SK-N-SH (cell line): ENCODE measurements around the gene CDH18. TPM values are rescaled to one million over a fixed set of nuclear protein-coding genes. Genes with fewer than 3 reads are reported as not detected.

Experiments
- CTCF ChIA-PET: fragments of 300-600, 350-600 bp; formaldehyde crosslinking; extraction: SDS; loops from one replicate; lab custom pipeline; 2021; lab: Yijun Ruan, JAX
- POLR2A ChIA-PET: fragments of 350-600 bp; sonication (Branson Sonifier 250); formaldehyde crosslinking; extraction: SDS; loops from one replicate; lab custom pipeline; 2020; ENCODE audit warnings: antibody characterized with exemption, inconsistent platforms; lab: Yijun Ruan, JAX
- DNase-seq: peaks from one replicate; pipeline ENCODE4 v3.0.0; 2012
- H2AFZ ChIP-seq: fragments of 200-600 bp; sonication (generic); 2 replicates; pipeline ENCODE4 v1.8.1; 2016; ENCODE audit warnings: antibody characterized with exemption, mild to moderate bottlenecking, low read depth
- H3F3A ChIP-seq: fragments of 200-600 bp; sonication (generic); replicated peaks from 2 replicates; pipeline ENCODE3; 2016; ENCODE audit warnings: antibody characterized with exemption, mild to moderate bottlenecking; ENCODE audit not compliant: insufficient read depth
- H3K27ac ChIP-seq, 2 experiments: fragments of 200-500 bp in 1 of 2; fragments of 200-600 bp in 1 of 2; sonication (Bioruptor generic) in 1 of 2; sonication (generic), shearing (Covaris generic) in 1 of 2; 2 replicates each; pipeline versions ENCODE4 v1.5.1 to v1.6.1; 2014 to 2016; ENCODE audit warnings: low read depth in 2 of 2, inconsistent platforms in 1 of 2, low read length in 1 of 2, mild to moderate bottlenecking in 1 of 2, mixed read lengths in 1 of 2
- H3K27me3 ChIP-seq: fragments of 200-600 bp; sonication (generic), shearing (Covaris generic); 2 replicates; pipeline ENCODE4 v1.6.1; 2016; ENCODE audit warnings: mixed run types; ENCODE audit not compliant: insufficient read depth
- H3K36me3 ChIP-seq, 2 experiments: fragments of 200-500 bp in 1 of 2; fragments of 200-600 bp in 1 of 2; sonication (Bioruptor generic) in 1 of 2; sonication (generic) in 1 of 2; replicated peaks in 1 of 2; 2 replicates each; pipeline versions ENCODE3 to v1.5.1; 2014 to 2016; ENCODE audit warnings: low read length in 1 of 2, mild to moderate bottlenecking in 1 of 2; ENCODE audit not compliant: insufficient read depth in 2 of 2, control insufficient read depth in 1 of 2
- H3K4me1 ChIP-seq, 2 experiments: fragments of 200-500 bp in 1 of 2; fragments of 200-600 bp in 1 of 2; sonication (Bioruptor generic) in 1 of 2; sonication (generic), shearing (Covaris generic) in 1 of 2; 2 replicates each; pipeline versions ENCODE4 v1.5.1 to v1.6.1; 2014 to 2016; ENCODE audit warnings: low read depth in 1 of 2, low read length in 1 of 2, mixed run types in 1 of 2; ENCODE audit not compliant: insufficient read depth in 2 of 2, control insufficient read depth in 1 of 2
- H3K4me2 ChIP-seq: fragments of 200-600 bp; sonication (generic), shearing (Covaris generic); 2 replicates; pipeline ENCODE4 v1.6.1; 2017; ENCODE audit warnings: mixed run types
- H3K4me3 ChIP-seq, 2 experiments: fragments of 200-500 bp in 1 of 2; fragments of 200-600 bp in 1 of 2; sonication (Bioruptor generic) in 1 of 2; sonication (generic), shearing (Covaris generic) in 1 of 2; 2 replicates each; pipeline versions ENCODE4 v1.5.1 to v1.8.1; 2014 to 2016; ENCODE audit warnings: low read depth in 2 of 2, inconsistent platforms in 1 of 2, low read length in 1 of 2, mild to moderate bottlenecking in 1 of 2, mixed read lengths in 1 of 2, moderate library complexity in 1 of 2
- H3K79me2 ChIP-seq: fragments of 200-600 bp; sonication (generic); 2 replicates; pipeline ENCODE4 v1.8.1; 2017; ENCODE audit warnings: mild to moderate bottlenecking; ENCODE audit not compliant: insufficient read depth
- H3K9ac ChIP-seq: fragments of 200-600 bp; sonication (generic); 2 replicates; pipeline ENCODE4 v1.6.1; 2017; ENCODE audit warnings: mixed run types
- H3K9me2 ChIP-seq: fragments of 200-600 bp; sonication (generic); 2 replicates; pipeline ENCODE4 v1.6.1; 2017; ENCODE audit warnings: mixed run types
- H3K9me3 ChIP-seq: fragments of 200-600 bp; sonication (generic); 2 replicates; pipeline ENCODE4 v1.6.1; 2017; ENCODE audit warnings: mixed run types, mild to moderate bottlenecking, moderate library complexity
- H4K20me1 ChIP-seq: fragments of 200-600 bp; sonication (generic); 2 replicates; pipeline ENCODE4 v1.6.1; 2017; ENCODE audit warnings: mild to moderate bottlenecking, mixed run types; ENCODE audit not compliant: insufficient read depth
- ELF1 ChIP-seq: IDR thresholded peaks from 2 replicates; pipeline ENCODE4 v1.4.0; 2012
- EZH2phosphoT487 ChIP-seq: fragments of 200-600 bp; sonication (generic); IDR thresholded peaks from 2 replicates; pipeline ENCODE4 v1.6.1; 2017; ENCODE audit warnings: low read depth, mixed run types, mild to moderate bottlenecking, antibody characterized with exemption, moderate library complexity, borderline replicate concordance
- FOSL2 ChIP-seq: IDR thresholded peaks from 2 replicates; pipeline ENCODE4 v1.4.0; 2012; ENCODE audit warnings: low read depth, mild to moderate bottlenecking, moderate library complexity, borderline replicate concordance
- FOXM1 ChIP-seq: IDR thresholded peaks from 2 replicates; pipeline ENCODE4 v1.4.0; 2012; ENCODE audit warnings: low read depth, mild to moderate bottlenecking
- GABPA ChIP-seq: IDR thresholded peaks from 2 replicates; pipeline ENCODE4 v1.4.0; 2012; ENCODE audit warnings: low read depth, mild to moderate bottlenecking
- GATA2 ChIP-seq: sonication (generic); formaldehyde crosslinking; IDR thresholded peaks from 2 replicates; pipeline ENCODE4 v1.5.0; 2020; ENCODE audit warnings: mild to moderate bottlenecking, missing genetic modification reagents
- MEF2A ChIP-seq: IDR thresholded peaks from 2 replicates; pipeline ENCODE4 v1.4.0; 2012; ENCODE audit warnings: low read depth, borderline replicate concordance
- MXI1 ChIP-seq: IDR thresholded peaks from 2 replicates; pipeline ENCODE4 v1.6.1; 2012; ENCODE audit warnings: mild to moderate bottlenecking, low read depth, low read length, improper control_type of control experiment
- NFIC ChIP-seq: IDR thresholded peaks from 2 replicates; pipeline ENCODE4 v1.4.0; 2012; ENCODE audit warnings: borderline replicate concordance
- POLR2AphosphoS5 ChIP-seq: IDR thresholded peaks from 2 replicates; pipeline ENCODE4 v1.6.1; 2012; ENCODE audit warnings: low read depth, low read length
- RAD21 ChIP-seq: IDR thresholded peaks from 2 replicates; pipeline ENCODE4 v1.6.1; 2012; ENCODE audit warnings: mild to moderate bottlenecking, low read length
- RCOR1 ChIP-seq: fragments of 150-350 bp; IDR thresholded peaks from 2 replicates; pipeline ENCODE4 v1.6.1; 2017; ENCODE audit warnings: antibody characterized with exemption, low read length
- SMC3 ChIP-seq: IDR thresholded peaks from 2 replicates; pipeline ENCODE4 v1.6.1; 2012; ENCODE audit warnings: low read depth, low read length, improper control_type of control experiment
- TCF12 ChIP-seq: IDR thresholded peaks from 2 replicates; pipeline ENCODE4 v1.4.0; 2012
- TEAD4 ChIP-seq: IDR thresholded peaks from 2 replicates; pipeline ENCODE4 v1.4.0; 2012; ENCODE audit warnings: mild to moderate bottlenecking, borderline replicate concordance; ENCODE audit not compliant: insufficient read depth
- YY1 ChIP-seq: IDR thresholded peaks from 2 replicates; pipeline ENCODE4 v1.4.0; 2012; ENCODE audit warnings: low read depth, mild to moderate bottlenecking
- ZBTB33 ChIP-seq: IDR thresholded peaks from 2 replicates; pipeline ENCODE4 v1.4.0; 2012; ENCODE audit warnings: low read depth, borderline replicate concordance
- WGBS: methylation state at CpG from one replicate; pipeline ENCODE4 v1.1.6; 2017; ENCODE audit warnings: low lambda C conversion rate; 5-methylcytosine and 5-hydroxymethylcytosine counted together
- polyA plus RNA-seq, 3 experiments: library from polyadenylated mRNA; depleted of rRNA; stranded (reverse); fragments of >200 nt; gene quantifications; 2 replicates each; pipeline ENCODE4 v1.2.3, GENCODE V29; 2012
- TF ChIP-seq, protein P1 (sequence below): IDR thresholded peaks from 2 replicates; pipeline ENCODE4 v1.4.0; 2012; ENCODE audit warnings: low read depth, borderline replicate concordance
- TF ChIP-seq, protein P2 (sequence below): fragments of 150-350 bp; IDR thresholded peaks from 2 replicates; pipeline ENCODE4 v1.6.1; 2017; ENCODE audit warnings: antibody characterized with exemption, low read length, low read depth, borderline replicate concordance
- TF ChIP-seq, protein P3 (sequence below): IDR thresholded peaks from 2 replicates; pipeline ENCODE4 v1.4.0; 2012; ENCODE audit warnings: low read depth

CDH18 gene
- polyA plus RNA-seq, 1 of the 3 experiments (the other 2 are of a cell fraction): 6.0 TPM

- no peaks in the 10 kb centered on the region for H3K36me3 ChIP-seq
- no peaks in the 10 kb centered on the region for H3K27me3 ChIP-seq
- DNase-seq: no peak
- CTCF ChIA-PET: no interaction called here
- no peak overlapping the region for H3K9ac ChIP-seq
- no peak overlapping the region for H3K27ac ChIP-seq
- TF ChIP-seq, protein P1, sequence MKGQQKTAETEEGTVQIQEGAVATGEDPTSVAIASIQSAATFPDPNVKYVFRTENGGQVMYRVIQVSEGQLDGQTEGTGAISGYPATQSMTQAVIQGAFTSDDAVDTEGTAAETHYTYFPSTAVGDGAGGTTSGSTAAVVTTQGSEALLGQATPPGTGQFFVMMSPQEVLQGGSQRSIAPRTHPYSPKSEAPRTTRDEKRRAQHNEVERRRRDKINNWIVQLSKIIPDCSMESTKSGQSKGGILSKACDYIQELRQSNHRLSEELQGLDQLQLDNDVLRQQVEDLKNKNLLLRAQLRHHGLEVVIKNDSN: no peak
- no peak for TF ChIP-seq FOSL2
- no peak for TF ChIP-seq RCOR1
- no peak for TF ChIP-seq MXI1
- no peak for TF ChIP-seq FOXM1
- TF ChIP-seq EZH2phosphoT487: no peak
- TF ChIP-seq YY1: no peak
- TF ChIP-seq ELF1: no peak
- TF ChIP-seq, protein P2, sequence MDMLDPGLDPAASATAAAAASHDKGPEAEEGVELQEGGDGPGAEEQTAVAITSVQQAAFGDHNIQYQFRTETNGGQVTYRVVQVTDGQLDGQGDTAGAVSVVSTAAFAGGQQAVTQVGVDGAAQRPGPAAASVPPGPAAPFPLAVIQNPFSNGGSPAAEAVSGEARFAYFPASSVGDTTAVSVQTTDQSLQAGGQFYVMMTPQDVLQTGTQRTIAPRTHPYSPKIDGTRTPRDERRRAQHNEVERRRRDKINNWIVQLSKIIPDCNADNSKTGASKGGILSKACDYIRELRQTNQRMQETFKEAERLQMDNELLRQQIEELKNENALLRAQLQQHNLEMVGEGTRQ: no peak
- TF ChIP-seq, protein P3, sequence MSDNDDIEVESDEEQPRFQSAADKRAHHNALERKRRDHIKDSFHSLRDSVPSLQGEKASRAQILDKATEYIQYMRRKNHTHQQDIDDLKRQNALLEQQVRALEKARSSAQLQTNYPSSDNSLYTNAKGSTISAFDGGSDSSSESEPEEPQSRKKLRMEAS: no peak
- TF ChIP-seq GATA2 (CRISPR knock-in tag): no peak
- TF ChIP-seq SMC3: no peak
- TF ChIP-seq RAD21: no peak
- TF ChIP-seq GABPA: no peak
- no peak for TF ChIP-seq MEF2A
- TF ChIP-seq TCF12: no peak
- no peak for TF ChIP-seq TEAD4
- no peak for TF ChIP-seq POLR2AphosphoS5
- no peak for TF ChIP-seq ZBTB33
- no peak for TF ChIP-seq NFIC
- TF ChIP-seq, all 33 proteins: peak for 0
- Histone ChIP-seq H3K4me2 (no peak overlapping the region), H3K79me2 (no peaks in the 10 kb centered on the region), H3K4me1 (no peaks in the 10 kb centered on the region), H3K9me3 (no peaks in the 10 kb centered on the region), H3K4me3 (no peak overlapping the region), H2AFZ (no peak overlapping the region), H3F3A (no peaks in the 10 kb centered on the region), H3K9me2 (no peaks in the 10 kb centered on the region), H4K20me1 (no peaks in the 10 kb centered on the region)
- 34% methylated on average over 2 of the region's 2 CpGs for WGBS
- POLR2A ChIA-PET: no interaction called here
Measured at GRCh38 chr5:19782566-19782965, 205.4 kb downstream of the CDH18 start.
